GM19463 (cell line): ENCODE results near the gene SOX14.

Experiments
- ATAC-seq: cut with Tn5 transposase; IDR thresholded peaks from one replicate; pipeline ENCODE4 v1.9.1; 2021; ENCODE audit warnings: mild to moderate bottlenecking, moderate library complexity; ENCODE audit not compliant: unreplicated experiment

SOX14 gene

DNA sequence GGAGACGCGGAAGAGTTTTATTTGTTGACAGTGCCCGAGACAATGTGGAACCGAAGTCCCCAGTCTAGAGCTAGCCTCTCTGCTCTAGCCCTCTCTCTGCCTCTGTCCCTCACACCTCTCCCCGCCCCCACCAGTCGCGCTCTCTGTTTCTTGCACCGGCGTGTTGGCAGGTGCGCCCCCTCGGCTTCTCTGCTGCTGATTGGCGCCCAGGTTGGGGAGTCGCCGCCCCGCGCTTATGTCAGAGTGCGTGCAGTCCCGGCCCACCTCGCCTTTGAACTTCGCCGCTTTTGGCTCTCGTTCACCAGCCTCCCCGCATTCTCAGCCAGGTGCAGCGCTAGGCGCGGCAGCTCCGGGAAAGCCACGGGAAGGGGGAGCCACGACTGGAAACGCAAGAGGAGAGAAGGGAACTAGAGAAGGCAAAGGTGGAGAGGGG lies at the start of gene SOX14:
Gene SOX14, plus strand, starts transcription at position 315 of the 433 bp plus-strand sequence. CDS start 470 bp downstream, outside the sequence.
- no peak for ATAC-seq

DNA sequence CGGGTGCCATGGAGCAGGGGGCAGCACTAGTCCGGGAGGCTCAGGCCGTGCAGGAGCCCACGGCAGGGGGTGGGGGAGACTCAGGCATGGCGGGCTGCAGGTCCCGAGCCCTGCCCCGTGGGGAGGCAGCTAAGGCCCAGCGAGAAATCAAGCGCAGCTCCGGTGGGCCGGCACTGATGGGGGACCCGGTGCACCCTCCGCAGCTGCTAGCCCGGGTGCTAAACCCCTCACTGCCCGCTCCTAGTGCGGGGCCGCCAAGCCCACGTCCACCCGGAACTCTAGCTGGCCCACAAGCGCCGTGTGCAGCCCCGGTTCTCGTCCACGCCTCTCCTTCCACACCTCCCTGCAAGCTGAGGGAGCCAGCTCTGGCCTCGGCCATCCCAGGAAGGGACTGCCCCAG lies 49.6 kb upstream of the SOX14 start:
- no peak for ATAC-seq

DNA sequence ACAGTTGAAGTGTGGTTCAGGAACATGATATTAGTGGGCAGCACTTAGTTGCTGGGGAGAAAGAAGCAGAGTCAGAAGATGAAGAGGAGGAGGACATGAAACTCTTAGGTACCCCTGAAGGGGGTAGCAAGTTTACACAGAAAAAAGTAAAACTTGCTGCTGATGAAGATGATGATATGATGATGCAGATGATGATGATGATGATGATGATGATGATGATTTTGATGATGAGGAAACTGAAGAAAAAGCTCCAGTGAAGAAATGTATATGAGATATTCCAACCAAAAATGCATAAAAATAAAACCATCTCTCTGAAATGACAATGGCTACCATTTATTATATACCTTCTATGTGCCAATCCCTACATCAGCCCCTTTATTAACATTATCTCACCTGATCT lies 39.9 kb upstream of the SOX14 start:
- no peak for ATAC-seq

DNA sequence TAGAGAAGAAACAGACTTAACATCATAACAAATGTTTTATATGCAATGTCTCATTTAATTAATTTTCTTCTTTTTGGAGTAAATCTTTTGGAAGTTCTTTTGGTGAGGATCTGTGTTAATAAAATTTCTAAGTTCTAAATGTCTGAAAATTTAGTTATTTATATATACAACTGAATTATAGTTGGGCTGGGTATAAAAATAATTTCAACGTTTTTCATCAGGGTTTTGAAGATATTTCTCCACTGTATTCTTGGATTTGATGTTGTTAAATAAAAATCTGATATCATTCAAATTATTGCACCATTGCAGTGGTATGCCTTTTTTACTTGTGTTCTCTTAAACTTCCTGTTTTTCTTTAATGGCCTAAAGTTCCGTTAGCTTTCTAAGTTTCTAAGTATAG lies 26.9 kb upstream of the SOX14 start:
- ATAC-seq, result no peak

- no peak for ATAC-seq
These were observed 25.4 kb upstream of the SOX14 start for GRCh38 chr3:137738710-137739109.

DNA sequence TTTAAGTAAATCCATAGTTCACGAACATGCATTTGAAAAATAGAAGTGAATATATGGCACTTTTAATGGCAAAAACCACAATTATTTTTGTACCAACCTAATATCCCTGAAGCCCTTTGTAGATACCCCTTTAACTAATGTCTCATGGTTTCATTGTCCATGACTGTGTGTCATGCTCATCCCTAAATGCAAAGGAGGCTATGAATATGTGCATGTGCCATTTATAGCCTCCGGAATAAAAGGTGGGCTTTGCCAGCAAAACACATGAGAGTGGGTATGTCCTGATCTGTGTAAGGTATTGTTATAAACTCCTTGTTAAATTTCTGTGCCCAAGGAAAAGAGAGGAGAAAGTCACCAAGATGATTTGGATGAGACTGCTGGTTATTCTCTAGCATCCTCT lies 20.5 kb upstream of the SOX14 start:
- no peak for ATAC-seq

DNA sequence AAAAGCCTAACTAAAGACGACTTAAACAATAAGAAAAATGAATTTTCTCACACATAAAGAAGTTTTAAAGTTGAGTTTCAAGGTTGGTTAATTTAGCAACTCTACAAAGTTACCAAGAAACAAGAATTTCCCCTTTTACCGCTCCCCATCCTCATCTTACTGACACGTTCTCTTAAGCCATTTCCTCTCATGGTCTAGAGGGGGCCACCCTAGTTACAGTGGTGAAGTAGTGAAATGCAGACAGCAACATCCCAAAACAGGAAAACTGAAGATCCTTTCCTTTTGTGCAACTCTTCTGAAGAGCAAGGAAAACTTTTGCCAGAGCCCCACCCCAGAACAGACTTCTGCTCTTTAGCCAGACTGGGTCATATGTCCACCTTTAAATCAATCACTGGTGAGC lies 17.3 kb upstream of the SOX14 start:
- ATAC-seq, result no peak

DNA sequence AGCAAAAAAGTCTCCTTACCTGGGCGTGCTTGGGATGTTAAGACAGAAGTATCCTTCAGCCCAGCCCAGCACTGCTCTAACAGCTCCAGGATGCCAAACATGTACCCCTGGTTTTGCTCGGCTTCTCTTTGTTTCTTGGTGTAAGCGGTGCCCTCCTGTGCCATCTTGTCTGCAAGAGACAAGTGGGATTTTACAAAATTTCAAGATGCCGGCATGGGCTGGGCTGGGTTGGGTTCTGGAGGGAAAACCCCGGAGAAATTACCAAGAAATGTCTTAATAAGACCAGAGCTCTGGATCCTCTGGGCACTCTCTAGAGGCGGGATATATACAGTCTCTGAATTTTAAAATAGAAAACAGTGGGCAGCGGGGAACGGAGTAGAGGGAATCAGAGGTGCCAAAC lies 4.6 kb upstream of the SOX14 start:
- ATAC-seq, result no peak

DNA sequence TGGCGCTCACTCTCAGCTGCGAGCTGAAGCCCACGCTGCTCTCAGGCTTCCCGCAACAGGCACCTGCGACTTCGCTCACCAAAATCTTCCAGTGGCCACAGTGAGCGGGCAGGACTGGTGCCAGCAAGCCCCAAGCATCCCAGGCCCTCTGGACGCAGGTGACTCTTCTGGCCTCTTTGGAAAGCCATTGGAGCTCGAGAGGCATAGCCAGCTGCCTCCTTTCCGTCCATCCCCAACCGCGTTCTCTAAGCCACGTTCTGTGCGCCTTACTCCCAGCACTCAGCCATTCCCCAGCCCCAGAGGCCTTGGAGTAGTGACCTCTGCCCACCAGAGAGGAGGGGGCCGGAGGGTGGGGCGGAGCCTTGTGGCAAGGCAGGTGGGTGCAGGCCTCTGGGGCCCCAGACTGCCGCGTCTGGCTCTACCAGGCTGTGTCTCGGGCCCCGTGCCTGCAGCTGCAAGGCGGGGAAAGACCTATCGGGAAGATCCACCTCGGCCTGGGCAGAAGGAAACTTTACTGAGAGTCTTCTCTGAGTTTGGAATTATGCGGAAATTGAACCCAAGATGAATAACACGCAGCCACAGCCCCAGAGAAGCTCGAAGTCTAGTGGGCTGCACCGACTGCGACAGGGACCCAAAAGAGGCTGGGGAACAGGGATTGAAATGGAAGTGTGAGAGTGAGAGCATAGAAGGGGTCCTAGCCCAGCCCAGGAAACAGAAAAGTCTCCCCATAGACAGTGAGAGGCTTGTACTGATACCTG lies 3.6 kb upstream of the SOX14 start:
- no peak for ATAC-seq

GRCh38 chr3:137761099-137761562 lies 3.0 kb upstream of the SOX14 start:
- no peak for ATAC-seq

GRCh38 chr3:137761563-137762503 lies 2.3 kb upstream of the SOX14 start:
- no peak for ATAC-seq

GRCh38 chr3:137762674-137763593 lies 1.2 kb upstream of the SOX14 start:
- ATAC-seq, result no peak

GRCh38 chr3:137763594-137763938 lies 549 bp upstream of the SOX14 start:
- no peak for ATAC-seq

DNA sequence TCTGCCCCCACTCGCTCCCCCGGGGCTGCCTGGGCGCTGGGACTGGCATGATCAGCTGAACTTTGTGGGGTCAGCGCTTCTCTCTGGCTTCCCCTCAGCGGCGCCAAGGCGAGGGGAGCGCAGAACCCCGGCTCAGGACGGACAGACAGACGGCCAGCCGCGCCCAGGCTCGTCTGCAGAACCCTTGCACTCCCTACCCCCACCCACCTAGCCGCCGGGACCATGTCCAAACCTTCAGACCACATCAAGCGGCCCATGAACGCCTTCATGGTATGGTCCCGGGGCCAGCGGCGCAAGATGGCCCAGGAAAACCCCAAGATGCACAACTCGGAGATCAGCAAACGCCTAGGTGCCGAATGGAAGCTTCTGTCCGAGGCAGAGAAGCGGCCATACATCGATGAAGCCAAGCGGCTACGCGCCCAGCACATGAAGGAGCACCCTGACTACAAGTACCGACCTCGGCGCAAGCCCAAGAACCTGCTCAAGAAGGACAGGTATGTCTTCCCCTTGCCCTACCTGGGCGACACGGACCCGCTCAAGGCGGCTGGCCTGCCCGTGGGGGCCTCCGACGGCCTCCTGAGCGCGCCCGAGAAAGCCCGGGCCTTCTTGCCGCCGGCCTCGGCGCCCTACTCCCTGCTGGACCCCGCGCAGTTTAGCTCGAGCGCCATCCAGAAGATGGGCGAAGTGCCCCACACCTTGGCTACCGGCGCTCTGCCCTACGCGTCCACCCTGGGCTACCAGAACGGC lies 621 bp downstream of the SOX14 start:
- no peak for ATAC-seq

- ATAC-seq, result no peak
These were observed 1.4 kb downstream of the SOX14 start for GRCh38 chr3:137765310-137766033.

DNA sequence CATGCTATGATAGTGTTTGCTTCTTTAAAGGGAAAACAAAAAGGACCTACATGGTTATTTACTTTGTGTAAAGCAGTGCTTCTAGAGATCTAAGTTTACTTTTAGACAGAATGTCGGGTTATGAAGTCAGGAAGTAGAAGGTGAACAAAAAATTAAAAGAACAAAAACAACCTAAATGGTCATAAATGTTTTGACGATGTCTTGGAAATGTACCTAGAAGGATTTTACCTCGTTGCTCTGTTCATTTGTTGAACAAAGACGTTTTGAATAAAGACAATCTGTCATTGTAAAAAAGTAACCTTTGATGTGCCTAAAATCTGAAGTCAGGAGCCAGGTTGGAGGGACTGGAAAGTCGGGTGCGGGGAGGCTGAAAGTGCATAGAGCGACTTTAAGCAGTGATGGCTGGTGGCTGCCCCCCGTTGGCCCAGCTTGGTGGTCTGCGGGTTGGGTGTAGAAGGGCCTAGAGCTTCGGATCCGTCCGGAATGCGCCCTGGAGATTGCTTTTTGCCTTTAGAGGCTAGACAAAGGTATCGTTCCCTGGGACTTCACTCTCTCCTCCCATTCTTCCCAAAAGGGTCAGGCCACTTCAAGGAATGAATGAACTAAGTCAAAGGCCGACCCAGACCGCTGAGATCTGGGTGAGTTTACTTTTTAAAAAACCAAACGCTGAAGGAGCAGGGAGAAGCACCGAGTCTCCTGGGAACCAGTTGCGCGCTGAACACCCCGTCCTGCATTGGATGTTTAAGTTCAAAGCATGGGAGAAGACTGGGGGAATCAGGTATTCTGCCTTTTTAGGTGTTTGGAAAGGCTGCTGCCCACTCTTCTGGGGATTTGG lies 2.1 kb downstream of the SOX14 start:
- no peak for ATAC-seq

DNA sequence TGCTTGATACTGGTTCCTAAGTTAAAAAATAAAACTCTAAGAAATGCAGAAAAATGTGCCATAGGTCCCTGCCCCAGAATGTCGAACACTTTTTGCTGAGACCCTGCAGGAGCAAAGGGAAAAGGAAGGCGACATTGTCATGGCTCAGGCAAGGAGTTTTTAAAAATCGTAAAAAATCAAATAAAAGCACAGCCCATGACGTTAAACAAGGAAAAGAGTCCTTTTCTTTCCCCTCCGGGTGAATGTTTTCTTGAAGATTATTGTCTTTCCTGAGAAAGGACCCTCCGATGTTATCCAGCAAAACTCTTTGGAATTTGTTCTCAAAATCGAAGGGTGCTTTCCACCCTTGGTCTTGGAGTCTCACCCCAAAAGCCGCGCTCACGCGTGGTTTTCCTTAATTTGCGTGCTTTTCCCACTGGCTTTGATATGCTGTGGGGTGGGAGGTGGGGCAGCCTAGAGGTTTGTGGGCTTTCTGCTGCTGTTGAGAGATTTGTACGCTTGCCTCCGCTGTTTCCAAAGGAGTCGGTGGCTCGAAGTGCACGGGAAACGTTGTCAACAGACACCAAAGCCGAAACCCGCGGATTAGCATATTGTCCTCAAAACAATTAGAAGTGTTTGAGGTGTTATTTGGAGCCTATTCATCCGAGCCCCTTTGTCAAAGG lies 2.9 kb downstream of the SOX14 start:
- no peak for ATAC-seq
